HG03558 (cell line): ENCODE data around the gene CDHR3.

Source experiments
- ATAC-seq: cut with Tn5 transposase; IDR thresholded peaks from one replicate; pipeline ENCODE4 v1.9.1; 2021; ENCODE audit warnings: moderate number of reproducible peaks; ENCODE audit not compliant: unreplicated experiment; ENCODE audit errors: extremely low read depth

CDHR3 gene

GRCh38 chr7:106074257-106074656 is 111.2 kb downstream of the CDHR3 start:
- no peak for ATAC-seq

- no peak for ATAC-seq
These were observed 112.9 kb downstream of the CDHR3 start for GRCh38 chr7:106075937-106076336.

- ATAC-seq, result no peak
These were observed 113.5 kb downstream of the CDHR3 start for GRCh38 chr7:106076537-106076936.

DNA sequence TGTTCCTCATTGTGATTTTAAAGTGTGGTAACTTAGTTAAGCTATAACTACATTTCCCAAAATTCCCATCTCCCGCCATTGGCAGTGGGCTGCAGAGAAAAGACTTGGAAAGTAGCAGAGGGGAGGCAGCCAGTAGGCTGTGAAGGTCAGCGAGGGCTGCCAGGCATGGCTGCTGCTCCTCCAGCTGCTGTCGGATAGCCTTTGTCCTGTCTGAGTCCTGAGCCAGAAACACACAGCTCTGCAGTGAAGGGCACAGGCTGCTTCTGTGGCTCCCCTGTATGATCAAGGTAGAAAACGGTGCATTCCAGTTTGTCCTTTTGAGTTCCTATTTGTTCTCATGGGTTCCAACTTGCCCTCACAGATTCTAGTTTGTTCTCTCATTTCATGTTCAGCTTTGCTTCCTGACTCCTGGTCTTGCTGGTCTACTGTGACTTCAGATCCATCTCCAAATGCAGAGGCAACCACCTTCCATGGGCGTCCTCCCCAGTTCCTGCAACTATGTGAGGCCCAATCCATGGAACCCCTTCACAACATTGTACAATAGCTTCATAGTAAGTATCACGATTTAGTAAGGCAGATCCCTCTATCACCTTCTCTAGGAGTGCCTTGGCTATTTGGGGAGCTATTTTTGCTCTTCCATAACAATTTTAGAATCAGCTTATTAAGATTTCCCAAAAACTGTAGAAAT is 117.4 kb downstream of the CDHR3 start:
- no peak for ATAC-seq

- ATAC-seq, result no peak
These were observed 119.2 kb downstream of the CDHR3 start for GRCh38 chr7:106082087-106082854.
